Epithelial cell of proximal tubule (primary cell): ENCODE data around the gene PRKCH. TPM values are rescaled to one million over a fixed set of nuclear protein-coding genes. Genes with fewer than 3 reads are reported as not detected.
"Not testable (repeated sequence)": the region's sequence is repeated elsewhere in the genome, so short reads cannot be mapped to it uniquely, and the experiment has no call there.

ENCODE experiments used
- DNase-seq: peaks from one replicate; pipeline ENCODE4 v3.0.0-alpha.2; 2011; ENCODE audit warnings: low read depth
- H3K4me3 ChIP-seq: 2 replicates; pipeline ENCODE4 v1.5.1; 2011; ENCODE audit warnings: low read depth, mild to moderate bottlenecking, low read length
- CTCF ChIP-seq: conservative IDR thresholded peaks from 2 replicates; pipeline ENCODE4 v1.5.1; 2012; ENCODE audit warnings: low read depth, mild to moderate bottlenecking, low read length
- total RNA-seq: library from RNA; depleted of rRNA; stranded (reverse); fragments of >200 nt; gene quantifications from 2 replicates; pipeline ENCODE4 v1.2.3, GENCODE V29; 2015

PRKCH gene
- total RNA-seq, 1 donor from 2014 or later: 7.6 TPM

GRCh38 chr14:61526405-61527312 lies 205.3 kb downstream of the PRKCH start:
- DNase-seq: no peak
- no peak overlapping the region for H3K4me3 ChIP-seq
- no peak for TF ChIP-seq CTCF

DNA sequence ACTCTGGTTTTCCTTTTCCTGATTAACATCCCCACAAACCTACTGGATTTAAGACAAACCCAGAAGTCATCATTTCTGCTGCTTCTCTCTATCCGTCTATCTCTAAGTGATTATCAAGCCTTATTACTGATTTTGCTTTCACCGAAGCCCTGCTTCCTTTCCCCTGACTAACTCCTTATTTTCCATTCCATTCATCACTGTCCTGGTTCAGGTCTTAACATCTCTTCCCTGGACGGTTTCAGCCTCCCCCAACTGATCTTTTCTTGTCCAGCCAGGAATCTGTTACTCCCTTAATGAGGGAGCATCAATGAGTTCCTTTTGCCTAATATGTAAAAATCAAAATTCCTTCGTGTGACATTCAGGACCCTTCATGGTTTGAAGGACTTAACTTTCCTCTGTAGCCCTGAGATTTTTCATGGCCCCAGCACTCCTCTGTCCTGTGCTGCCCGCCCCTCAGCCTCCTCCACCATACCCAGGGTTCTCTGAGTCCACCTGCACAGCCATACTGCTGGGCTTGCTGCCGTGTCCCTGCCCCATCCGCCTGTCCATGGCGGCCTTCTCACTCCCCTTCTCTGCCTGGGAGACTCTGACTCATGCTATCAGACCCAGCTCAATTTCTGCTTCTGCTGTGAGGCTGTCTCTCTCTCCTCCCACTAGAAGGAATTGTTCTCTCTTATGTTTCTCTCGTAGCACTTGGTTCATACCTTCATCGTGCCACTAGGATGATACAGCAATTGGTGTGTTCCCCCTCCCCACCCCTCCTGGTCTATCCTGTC lies 206.1 kb downstream of the PRKCH start:
- DNase-seq: no peak
- no peak for TF ChIP-seq CTCF
- no peak overlapping the region for H3K4me3 ChIP-seq

DNA sequence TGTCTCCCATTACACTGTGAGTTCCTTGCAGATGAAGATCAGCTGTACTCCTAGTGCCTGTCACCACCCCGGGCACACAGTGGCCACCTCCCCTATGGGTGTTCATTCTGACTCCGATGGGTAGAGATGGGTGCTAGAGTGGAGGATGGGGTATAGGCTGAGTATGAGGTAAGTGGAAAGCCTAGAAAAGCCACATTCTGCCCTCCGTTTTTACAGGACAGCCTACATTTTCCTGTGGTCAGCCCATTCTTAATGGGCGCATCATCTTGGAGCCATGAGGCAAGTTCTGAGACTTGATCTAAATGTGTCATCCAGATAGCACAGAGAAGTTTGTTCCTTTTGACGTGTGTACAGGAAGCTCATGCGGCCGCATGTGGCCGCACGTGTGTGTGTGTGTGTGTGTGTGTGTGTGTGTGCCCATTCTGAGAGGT lies 207.2 kb downstream of the PRKCH start:
- no peak for TF ChIP-seq CTCF
- no peak overlapping the region for H3K4me3 ChIP-seq
- no peak for DNase-seq

GRCh38 chr14:61529360-61529759 lies 208.0 kb downstream of the PRKCH start:
- not testable (repeated sequence) for DNase-seq, H3K4me3 ChIP-seq

DNA sequence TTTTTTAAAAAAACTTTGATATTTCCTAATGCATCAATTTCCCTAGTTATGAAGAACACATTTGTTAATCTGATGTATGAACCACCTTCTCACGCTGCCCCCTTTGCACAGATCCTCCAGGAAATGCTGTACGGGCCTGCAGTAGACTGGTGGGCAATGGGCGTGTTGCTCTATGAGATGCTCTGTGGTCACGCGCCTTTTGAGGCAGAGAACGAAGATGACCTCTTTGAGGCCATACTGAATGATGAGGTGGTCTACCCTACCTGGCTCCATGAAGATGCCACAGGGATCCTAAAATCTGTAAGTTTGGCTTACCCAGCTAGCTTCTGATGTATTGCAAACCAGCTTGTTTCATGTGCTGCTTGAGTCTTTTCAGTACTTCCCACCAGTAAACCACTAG lies 208.9 kb downstream of the PRKCH start:
- no peak for DNase-seq
- H3K4me3 ChIP-seq: no peak overlapping the region
- TF ChIP-seq CTCF: no peak

DNA sequence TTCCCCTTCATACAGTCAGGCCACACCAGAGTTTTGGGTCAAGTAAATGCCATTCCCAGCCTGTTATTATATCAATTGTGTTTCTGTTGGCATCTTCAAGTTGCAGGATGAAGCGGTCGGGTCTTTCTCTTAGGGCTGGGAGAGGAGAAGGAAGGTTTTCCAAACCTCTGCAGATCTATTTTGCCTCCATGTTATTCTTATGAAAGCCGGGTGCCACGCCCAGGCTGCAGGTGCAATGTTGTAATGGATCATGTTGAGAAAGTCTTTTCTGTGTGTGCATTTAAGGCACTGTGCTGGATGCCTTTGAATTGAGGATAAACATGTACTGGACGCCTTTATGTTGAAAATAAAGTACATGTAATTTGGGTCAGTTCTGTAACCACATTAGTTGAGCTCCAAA lies 209.5 kb downstream of the PRKCH start:
- H3K4me3 ChIP-seq: no peak overlapping the region
- DNase-seq: no peak

More for the DNA sequence above, 209.5 kb downstream of the PRKCH start:
- no peak for TF ChIP-seq CTCF
